Endothelial cell of umbilical vein (primary cell): ENCODE results near the gene PGBD5. TPM values are rescaled to one million over a fixed set of nuclear protein-coding genes. Genes with fewer than 3 reads are reported as not detected.

Source experiments
- BruUV-seq: library from RNA; stranded (reverse); fragments of 400-500 nt; replicated peaks from 2 replicates; lab custom pipeline; 2021; lab: Mats Ljungman, UMichigan
- CTCF ChIA-PET: fragments of 300-600, 350-600 bp; sonication (Branson Sonifier 250); formaldehyde crosslinking; loops from one replicate; lab custom pipeline; 2021; ENCODE audit warnings: antibody characterized with exemption, inconsistent platforms; lab: Charles Lee
- POLR2A ChIA-PET: fragments of 300-600, 350-600 bp; sonication (Branson Sonifier 250); formaldehyde crosslinking; loops from one replicate; lab custom pipeline; 2021; ENCODE audit warnings: antibody characterized with exemption, inconsistent platforms; lab: Charles Lee
- DNase-seq: peaks from one replicate; pipeline ENCODE4 v3.0.0-alpha.2; 2011; ENCODE audit warnings: low read depth, low spot score
- FAIRE-seq: peaks from 2 replicates; lab custom pipeline; 2011; peaks lifted over from hg19 to GRCh38; lab: Jason Lieb, UNC
- H2AFZ ChIP-seq: 2 replicates; pipeline ENCODE4 v1.6.0; 2012; ENCODE audit warnings: low read depth, low read length, control low read depth, inconsistent platforms
- H3K27ac ChIP-seq: 2 replicates; pipeline ENCODE4 v1.5.1; 2011; ENCODE audit warnings: low read depth, mild to moderate bottlenecking, control low read depth, low read length, moderate library complexity; ENCODE audit not compliant: insufficient read depth
- H3K27me3 ChIP-seq, 2 experiments: 2 replicates each; pipeline versions ENCODE4 v1.6.0 to v1.6.1; 2011; ENCODE audit warnings: low read length in 2 of 2, mixed read lengths in 1 of 2; ENCODE audit not compliant: control insufficient read depth in 2 of 2, insufficient read depth in 2 of 2
- H3K36me3 ChIP-seq, 2 experiments: 2 replicates in 1 of 2; 3 replicates in 1 of 2; pipeline ENCODE4 v1.5.1; 2011; ENCODE audit warnings: low read length in 2 of 2, mild to moderate bottlenecking in 1 of 2, moderate library complexity in 1 of 2; ENCODE audit not compliant: control insufficient read depth in 2 of 2, insufficient read depth in 2 of 2; ENCODE audit errors: extremely low read depth in 1 of 2
- H3K4me1 ChIP-seq: 3 replicates; pipeline ENCODE4 v1.5.1; 2011; ENCODE audit warnings: mild to moderate bottlenecking, low read length; ENCODE audit not compliant: control insufficient read depth, insufficient read depth; ENCODE audit errors: extremely low read depth
- H3K4me2 ChIP-seq: 2 replicates; pipeline ENCODE4 v1.6.1; 2011; ENCODE audit warnings: low read length, control low read depth, mixed read lengths; ENCODE audit not compliant: insufficient read depth
- H3K4me3 ChIP-seq, 3 experiments: fragments of 200-600 bp in 1 of 3; sonication (generic), shearing (Covaris generic) in 1 of 3; replicated peaks in 1 of 3; 2 replicates each; pipeline ENCODE4 v1.5.1; 2011 to 2016; ENCODE audit warnings: control low read depth in 3 of 3, low read length in 3 of 3, mild to moderate bottlenecking in 2 of 3, inconsistent platforms in 1 of 3, low read depth in 1 of 3, moderate library complexity in 1 of 3; ENCODE audit not compliant: insufficient read depth in 1 of 3
- H3K79me2 ChIP-seq: 2 replicates; pipeline ENCODE4 v1.6.0; 2012; ENCODE audit warnings: low read length, inconsistent platforms; ENCODE audit not compliant: control insufficient read depth, insufficient read depth
- H3K9ac ChIP-seq: replicated peaks from 2 replicates; pipeline ENCODE3; 2011; ENCODE audit warnings: low read length, control low read depth; ENCODE audit not compliant: insufficient read depth; ENCODE audit errors: extremely low read depth
- H3K9me1 ChIP-seq: replicated peaks from 3 replicates; pipeline ENCODE4 v1.6.0; 2011; ENCODE audit warnings: mild to moderate bottlenecking, low read length; ENCODE audit not compliant: control insufficient read depth, insufficient read depth; ENCODE audit errors: extremely low read depth
- H3K9me3 ChIP-seq: replicated peaks from 2 replicates; pipeline ENCODE4 v1.5.1; 2012; ENCODE audit warnings: low read length, inconsistent platforms; ENCODE audit not compliant: control insufficient read depth, insufficient read depth
- H4K20me1 ChIP-seq: replicated peaks from 2 replicates; pipeline ENCODE3; 2011; ENCODE audit warnings: mild to moderate bottlenecking, low read length; ENCODE audit not compliant: control insufficient read depth, insufficient read depth; ENCODE audit errors: extremely low read depth
- CTCF ChIP-seq, 2 donors: IDR thresholded peaks; 1 replicate in 1 of 2; 2 replicates in 1 of 2; pipeline ENCODE4 v1.5.1; 2011; ENCODE audit warnings: low read length in 2 of 2, mild to moderate bottlenecking in 2 of 2, moderate library complexity in 2 of 2, control low read depth in 1 of 2, inconsistent platforms in 1 of 2, low read depth in 1 of 2; ENCODE audit not compliant: insufficient read depth in 1 of 2; ENCODE audit errors: extremely low read depth in 1 of 2
- EZH2 ChIP-seq: IDR thresholded peaks from 2 replicates; pipeline ENCODE4 v1.6.1; 2012; ENCODE audit warnings: borderline replicate concordance, low read depth, mild to moderate bottlenecking, moderate library complexity, low read length, inconsistent platforms; ENCODE audit not compliant: severe bottlenecking
- FOS ChIP-seq: IDR thresholded peaks from 2 replicates; pipeline ENCODE4 v1.6.1; 2011; ENCODE audit warnings: mild to moderate bottlenecking, low read length, moderate library complexity, borderline replicate concordance; ENCODE audit not compliant: insufficient read depth
- GATA2 ChIP-seq: IDR thresholded peaks from 2 replicates; pipeline ENCODE4 v1.7.0; 2011; ENCODE audit warnings: low read depth, mild to moderate bottlenecking, moderate library complexity, mixed read lengths, low read length; ENCODE audit not compliant: insufficient read length, insufficient read depth
- JUN ChIP-seq: IDR thresholded peaks from 2 replicates; pipeline ENCODE4 v1.6.1; 2011; ENCODE audit warnings: borderline replicate concordance, low read depth; ENCODE audit not compliant: insufficient read length, insufficient read depth
- MYC ChIP-seq: IDR thresholded peaks from one replicate; pipeline ENCODE4 v1.6.1; 2011; ENCODE audit warnings: mild to moderate bottlenecking, low read depth, low read length
- POLR2A ChIP-seq: IDR thresholded peaks from 2 replicates; pipeline ENCODE4 v1.6.1; 2012; ENCODE audit warnings: low read depth, mild to moderate bottlenecking, control low read depth, low read length
- POLR2AphosphoS5 ChIP-seq: IDR thresholded peaks from 2 replicates; pipeline ENCODE4 v1.6.1; 2012; ENCODE audit warnings: low read depth, mild to moderate bottlenecking, control low read depth, low read length, moderate library complexity; ENCODE audit not compliant: insufficient read depth
- dilution Hi-C: fragments of 300-500 bp; cut with MboI; formaldehyde crosslinking; loops from one replicate; pipeline ENCODE4 v1.15.0; 2019; ENCODE audit warnings: low sequenced_read_pairs; ENCODE audit not compliant: extremely low pct_ligation_motif_present
- intact Hi-C: fragments of 100-400 bp; cut with micrococcal nuclease; formaldehyde crosslinking; loops from one replicate; pipeline ENCODE4 v1.10.0; 2022
- polyA plus RNA-seq, 4 experiments: library from polyadenylated mRNA; depleted of rRNA in 3 of 4; stranded (reverse) in 3 of 4; unstranded in 1 of 4; fragments of >200 nt; gene quantifications; 2 replicates each; pipeline versions ENCODE4 v1.2.1 to v1.2.3, GENCODE V29; 2011 to 2012; ENCODE audit warnings: missing spikeins in 1 of 4
- total RNA-seq: library from RNA; stranded (reverse); gene quantifications from 2 replicates; pipeline ENCODE4 v1.2.3, GENCODE V29; 2021
- TF ChIP-seq, protein P1 (sequence below): IDR thresholded peaks from 2 replicates; pipeline ENCODE4 v1.6.1; 2011; ENCODE audit not compliant: insufficient read depth, insufficient read length

The PGBD5 gene
- total and polyA plus RNA-seq, 2 donors (not counting 3 experiments of a cell fraction or from before 2014, with no cell fraction given) = 0.03 TPM; not detected in 1

DNA sequence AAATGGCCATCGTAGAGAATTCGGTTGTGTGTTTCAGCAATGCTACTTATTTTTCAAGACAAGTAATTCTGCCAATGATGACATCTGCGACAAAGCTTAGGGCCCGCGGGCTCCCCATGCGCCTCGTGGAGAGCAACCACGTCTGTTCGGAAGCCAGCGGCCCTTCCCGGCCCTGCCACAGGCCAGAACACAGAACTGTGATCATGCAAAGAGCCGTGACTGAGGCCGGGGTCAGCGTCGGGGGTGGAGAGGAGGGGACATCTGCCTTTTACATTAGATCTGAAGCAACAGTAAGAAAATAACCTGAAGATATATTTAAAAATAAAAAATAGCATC, 103.7 kb downstream of the PGBD5 start:
- H3K27ac ChIP-seq = no peak overlapping the region
- no peak for DNase-seq
- FAIRE-seq = no peak
- H3K79me2 ChIP-seq = no peaks in the 10 kb centered on the region
- TF ChIP-seq POLR2AphosphoS5 (no peak), GATA2 (no peak), FOS (no peak), MYC (no peak), EZH2 (no peak), POLR2A (no peak), CTCF (IDR thresholded peaks at IDR 0.05; ENCODE audit: extremely low read depth in 1 of 2, insufficient read depth in 1 of 2, low read depth in 1 of 2, low read length in 2 of 2) (no peak), JUN (no peak)
- TF ChIP-seq, protein P1, sequence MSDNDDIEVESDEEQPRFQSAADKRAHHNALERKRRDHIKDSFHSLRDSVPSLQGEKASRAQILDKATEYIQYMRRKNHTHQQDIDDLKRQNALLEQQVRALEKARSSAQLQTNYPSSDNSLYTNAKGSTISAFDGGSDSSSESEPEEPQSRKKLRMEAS = no peak
- no peak overlapping the region for H3K4me2 ChIP-seq
- H3K9me1 ChIP-seq = no peaks in the 10 kb centered on the region
- H3K4me1 ChIP-seq = no peaks in the 10 kb centered on the region
- no peaks in the 10 kb centered on the region for H3K27me3 ChIP-seq
- H2AFZ ChIP-seq = no peak overlapping the region
- H3K4me3 ChIP-seq = no peak overlapping the region
- no peaks in the 10 kb centered on the region for H3K36me3 ChIP-seq
- no peaks in the 10 kb centered on the region for H4K20me1 ChIP-seq
- no peak overlapping the region for H3K9ac ChIP-seq
- H3K9me3 ChIP-seq = no peaks in the 10 kb centered on the region
- intact Hi-C loops = no loop called here
- CTCF ChIA-PET = no interaction called here
- no TSS peak for BruUV-seq
- dilution Hi-C loops = no loop called here
- POLR2A ChIA-PET = no interaction called here
